HG02852 (cell line): ENCODE measurements around the gene SPATA6L.

Source experiments
- ATAC-seq: cut with Tn5 transposase; IDR thresholded peaks from one replicate; pipeline ENCODE4 v1.9.1; 2021; ENCODE audit warnings: mild to moderate bottlenecking, moderate library complexity; ENCODE audit not compliant: unreplicated experiment

SPATA6L gene

GRCh38 chr9:4590430-4591122 is 75.7 kb downstream of the SPATA6L start:
- ATAC-seq: no peak

GRCh38 chr9:4588721-4589120 is 77.6 kb downstream of the SPATA6L start:
- no peak for ATAC-seq

GRCh38 chr9:4585135-4585534 is 81.1 kb downstream of the SPATA6L start:
- ATAC-seq: no peak

- ATAC-seq: no peak
Measured at GRCh38 chr9:4584636-4585035, 81.6 kb downstream of the SPATA6L start.

- no peak for ATAC-seq
Measured at GRCh38 chr9:4583001-4583400, 83.3 kb downstream of the SPATA6L start.

- no peak for ATAC-seq
Measured at GRCh38 chr9:4581861-4582565, 84.3 kb downstream of the SPATA6L start.

- no peak for ATAC-seq
Measured at GRCh38 chr9:4581035-4581760, 85.1 kb downstream of the SPATA6L start.

GRCh38 chr9:4579001-4579400 is 87.3 kb downstream of the SPATA6L start:
- no peak for ATAC-seq

GRCh38 chr9:4576448-4576847 is 89.8 kb downstream of the SPATA6L start:
- no peak for ATAC-seq

GRCh38 chr9:4575997-4576396 is 90.3 kb downstream of the SPATA6L start:
- ATAC-seq: no peak

GRCh38 chr9:4574657-4575243 is 91.5 kb downstream of the SPATA6L start:
- ATAC-seq: peak; percentile 86

- no peak for ATAC-seq
Measured at GRCh38 chr9:4573634-4574389, 92.5 kb downstream of the SPATA6L start.

GRCh38 chr9:4573176-4573575 is 93.1 kb downstream of the SPATA6L start:
- ATAC-seq: no peak

GRCh38 chr9:4572184-4572826 is 94.0 kb downstream of the SPATA6L start:
- no peak for ATAC-seq

- no peak for ATAC-seq
Measured at GRCh38 chr9:4569101-4569500, 97.2 kb downstream of the SPATA6L start.

- ATAC-seq: no peak
Measured at GRCh38 chr9:4567601-4568000, 98.7 kb downstream of the SPATA6L start.

GRCh38 chr9:4566806-4567205 is 99.5 kb downstream of the SPATA6L start:
- ATAC-seq: no peak

GRCh38 chr9:4563105-4563504 is 103.2 kb downstream of the SPATA6L start:
- no peak for ATAC-seq

- peak; percentile 86 for ATAC-seq
Measured at GRCh38 chr9:4559261-4560182, 106.8 kb downstream of the SPATA6L start.
